ENCODE measurements around the gene TUBGCP3.
"Not testable (repeated sequence)": the region's sequence is repeated elsewhere in the genome, so short reads cannot be mapped to it uniquely, and the experiment has no call there.

TUBGCP3 gene

GRCh38 chr13:112525356-112525945, 62.5 kb downstream of the TUBGCP3 start:
- DNase-seq: no peak

DNA sequence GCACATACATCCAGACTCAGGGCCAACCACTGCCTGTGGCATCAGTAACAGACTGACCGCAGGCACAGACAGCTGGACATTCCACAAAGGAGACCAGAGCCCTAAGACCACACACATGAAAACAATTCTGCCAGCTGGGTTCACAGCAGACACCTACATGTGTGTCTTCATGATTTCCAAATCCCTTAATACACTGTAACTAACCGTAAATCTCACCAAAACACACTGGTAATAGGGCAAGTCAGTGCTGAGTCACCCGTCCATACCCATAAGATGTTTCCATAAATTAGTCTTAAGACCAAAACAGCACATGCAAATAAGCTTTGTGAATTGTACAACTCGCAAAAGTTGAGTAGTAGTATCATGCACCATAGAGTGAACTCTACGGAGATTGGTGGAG, 65.4 kb downstream of the TUBGCP3 start:
- DNase-seq: no peak

DNA sequence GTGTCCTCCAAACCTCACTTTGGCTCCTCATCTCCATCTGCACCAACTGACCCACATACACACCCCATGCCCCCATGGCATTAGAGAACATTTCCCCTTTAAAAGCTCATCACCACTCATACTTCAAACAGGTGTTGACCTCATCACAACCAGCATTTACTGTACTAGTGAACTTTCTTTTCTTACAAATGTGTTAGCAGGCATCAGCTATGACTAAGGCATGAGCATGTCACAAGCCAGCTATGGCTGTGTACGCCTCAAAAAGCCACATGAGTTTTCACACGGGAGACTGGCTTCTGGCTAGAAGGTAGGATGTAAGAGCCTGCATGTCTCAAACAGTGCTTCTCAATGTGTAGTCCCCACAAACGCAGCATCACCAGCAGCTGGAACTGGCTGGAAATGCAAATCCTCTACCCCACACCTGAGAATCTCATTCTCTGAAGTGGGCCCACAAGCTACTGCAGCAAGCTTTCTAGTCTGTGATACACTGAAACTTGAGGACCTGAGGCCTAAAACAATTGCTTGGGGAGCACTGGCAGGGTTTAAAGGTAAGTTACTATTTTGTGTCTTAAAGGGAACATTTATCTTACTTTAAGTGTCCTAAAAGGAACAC, 66.8 kb downstream of the TUBGCP3 start:
- no peak for DNase-seq

GRCh38 chr13:112519517-112520060, 68.4 kb downstream of the TUBGCP3 start:
- DNase-seq: no peak

DNA sequence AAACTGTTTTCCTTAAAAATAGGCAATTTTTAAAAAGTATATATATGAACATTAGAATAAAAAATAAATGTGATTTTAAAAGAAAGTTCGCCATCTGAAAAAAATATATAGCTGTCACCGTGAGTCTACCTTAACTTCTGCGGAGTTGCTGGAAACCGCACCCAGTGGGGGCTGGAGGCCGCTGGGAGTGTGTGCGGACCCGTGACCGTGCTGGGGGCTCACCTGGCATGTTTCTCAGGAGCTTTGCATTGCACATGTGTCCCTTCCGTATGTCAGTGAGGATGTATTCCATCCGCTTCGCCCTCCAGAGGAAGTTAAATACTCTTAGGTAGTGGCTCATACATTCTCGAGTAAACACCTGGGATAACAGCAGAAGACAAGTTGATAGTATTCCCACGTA, 71.7 kb downstream of the TUBGCP3 start:
- no peak for DNase-seq

DNA sequence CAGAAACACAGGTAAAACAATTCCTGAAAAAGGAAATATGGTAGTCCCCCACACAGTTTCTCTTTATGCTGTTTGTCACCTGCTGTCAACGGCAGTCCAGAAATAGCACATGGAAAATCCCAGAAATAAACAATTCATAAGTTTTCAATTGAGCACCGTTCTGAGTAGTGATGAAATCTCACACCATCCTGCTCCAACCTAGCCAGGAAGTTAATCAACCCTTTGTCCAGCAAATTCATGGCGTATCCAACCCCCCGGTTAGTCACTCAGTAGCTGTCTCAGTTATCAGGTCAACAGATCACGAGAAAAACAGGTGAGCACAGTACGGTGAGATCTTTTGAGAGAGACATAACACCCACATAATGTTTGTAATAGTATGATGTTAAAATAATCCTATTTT, 74.2 kb downstream of the TUBGCP3 start:
- no peak for DNase-seq

DNA sequence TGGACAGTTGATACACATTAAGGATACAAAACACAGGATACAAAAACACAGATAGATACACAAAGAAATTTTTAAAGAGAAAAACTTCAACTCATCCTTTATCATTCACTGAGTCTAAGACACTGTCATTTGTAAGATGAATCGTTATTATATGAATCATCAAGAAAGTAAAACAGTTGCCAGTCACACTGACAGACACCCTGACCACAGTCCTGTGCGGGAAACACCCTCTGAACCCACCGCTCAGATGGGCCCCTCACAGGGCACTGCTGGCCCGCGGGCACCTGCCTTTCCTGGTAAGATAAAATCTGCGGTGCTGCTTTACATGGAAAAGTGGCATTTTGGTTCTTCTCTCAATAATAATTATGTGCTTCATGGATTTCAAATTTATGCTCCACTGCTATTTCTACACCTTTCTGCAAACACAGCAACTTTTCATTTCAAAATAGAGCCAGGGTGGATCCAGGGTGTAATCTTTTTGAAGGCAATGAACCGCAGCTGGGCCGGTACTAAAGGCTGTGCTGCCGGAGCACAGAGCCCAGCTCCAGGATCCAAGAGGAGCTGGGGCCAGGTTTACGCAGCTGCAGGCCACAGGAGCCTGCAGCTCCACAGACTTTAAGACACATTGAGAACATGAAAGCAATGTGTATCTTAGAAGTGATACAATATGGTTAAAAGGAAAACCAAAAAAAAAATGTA, 76.8 kb downstream of the TUBGCP3 start:
- no peak for DNase-seq

DNA sequence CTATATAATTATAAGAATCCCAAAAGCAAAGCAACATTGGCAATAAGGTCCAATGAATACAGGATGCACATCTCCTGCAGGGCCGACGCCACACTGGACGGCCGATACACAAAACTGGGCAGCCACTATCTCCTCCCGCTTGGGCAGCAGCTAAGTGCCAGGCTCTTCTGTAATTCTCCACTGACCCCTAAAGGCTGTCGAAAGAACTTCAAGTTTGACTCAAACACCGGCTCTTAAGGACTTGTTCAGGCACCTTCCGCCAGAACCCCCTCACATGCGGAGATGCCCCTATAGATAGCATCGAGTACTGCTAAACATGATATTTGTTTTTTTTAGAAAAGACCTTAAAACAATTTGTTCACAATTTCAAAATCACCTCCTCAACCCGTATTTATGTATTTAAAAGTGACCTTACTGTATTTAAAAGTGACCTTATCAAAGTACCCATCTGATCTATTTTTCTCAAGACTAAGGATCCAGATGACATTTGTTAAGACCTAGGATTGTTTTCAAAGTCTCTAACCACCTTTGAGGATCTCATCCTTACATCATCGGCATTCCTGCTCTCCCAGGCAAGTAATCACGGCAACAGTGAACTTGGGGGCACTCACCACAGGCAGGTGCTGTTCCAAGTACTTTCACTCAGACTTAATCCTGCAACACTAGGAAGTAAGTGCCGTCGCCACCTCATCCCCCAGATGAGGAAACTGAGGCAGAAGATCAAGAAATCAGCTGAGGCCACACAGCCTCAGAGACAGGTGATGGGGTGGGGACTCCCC, 77.8 kb downstream of the TUBGCP3 start:
- DNase-seq: no peak

- DNase-seq: no peak
These were observed 78.8 kb downstream of the TUBGCP3 start for GRCh38 chr13:112509190-112509589.

DNA sequence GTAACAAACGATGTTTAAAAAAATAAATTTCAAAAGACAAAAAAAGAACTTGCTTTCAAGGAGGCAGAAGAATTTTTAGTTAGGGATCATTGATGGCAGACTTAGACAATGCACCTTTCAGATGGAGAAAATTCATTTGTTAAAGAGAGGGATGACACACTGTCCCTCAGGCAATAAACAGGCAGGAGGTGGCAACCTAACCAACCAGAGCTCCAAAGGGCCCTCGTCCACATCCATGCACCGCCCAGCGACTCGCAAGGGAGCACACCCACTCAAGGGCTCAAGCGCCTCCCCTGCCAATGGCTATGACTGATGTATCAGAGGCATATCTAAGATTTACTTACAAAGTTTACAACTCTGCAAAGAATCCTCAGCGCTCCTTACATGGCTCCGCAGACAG, 81.9 kb downstream of the TUBGCP3 start:
- no peak for DNase-seq

DNA sequence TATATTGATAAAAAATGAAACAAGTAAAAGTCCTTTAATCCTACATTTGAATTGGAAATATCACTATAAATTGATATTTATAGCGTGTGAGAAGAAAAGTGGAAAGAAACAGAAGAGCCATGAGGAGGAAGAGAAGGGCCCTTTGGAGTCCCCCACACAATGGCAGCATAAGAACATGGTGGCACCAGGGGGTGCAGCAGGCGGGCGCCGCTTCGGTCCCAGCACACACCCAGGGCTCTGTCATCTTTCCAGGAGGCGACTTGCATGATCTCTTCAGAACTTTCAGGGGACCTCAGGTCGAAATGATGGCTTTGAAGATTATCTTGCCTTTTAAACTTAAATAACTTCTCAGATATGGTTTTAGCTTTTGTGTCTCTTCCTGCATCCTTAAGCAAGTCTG, 91.8 kb downstream of the TUBGCP3 start:
- DNase-seq: no peak

DNA sequence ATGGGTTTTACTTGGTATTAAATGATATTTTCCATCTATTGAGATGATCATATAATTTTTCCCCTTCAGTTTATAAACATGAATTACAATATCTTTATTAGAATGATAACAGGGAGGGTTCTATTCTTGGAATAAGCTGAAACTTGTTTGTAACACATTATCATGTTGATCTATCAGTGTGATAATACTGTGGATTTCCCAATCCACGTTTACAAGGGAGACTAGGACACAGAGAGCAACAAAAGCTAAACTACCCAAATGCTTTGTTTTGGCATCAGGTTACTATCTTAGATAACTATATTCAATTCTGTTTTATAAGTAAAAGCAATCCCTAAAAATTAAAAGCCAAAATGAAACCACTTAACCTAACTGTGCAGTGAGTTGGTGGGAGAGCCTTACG, 92.5 kb downstream of the TUBGCP3 start:
- DNase-seq: no peak

DNA sequence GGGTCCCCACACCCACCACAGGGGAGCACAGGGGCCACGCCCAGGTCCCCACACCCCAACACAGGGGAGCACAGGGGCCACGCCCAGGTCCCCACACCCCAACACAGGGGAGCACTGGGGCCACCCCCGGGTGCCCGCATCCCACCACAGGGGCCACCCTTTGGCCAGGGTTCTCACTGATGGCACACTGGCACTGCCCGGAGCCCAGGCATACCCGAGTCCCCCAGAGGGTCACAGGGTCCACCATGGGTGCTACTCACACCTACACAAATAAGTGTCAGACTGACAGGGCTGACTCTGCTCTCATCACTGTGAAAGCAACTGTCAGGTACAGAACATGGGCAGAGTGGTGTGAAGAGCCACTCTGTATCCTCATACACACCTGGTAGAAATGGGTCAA, 98.8 kb downstream of the TUBGCP3 start:
- DNase-seq: no peak

- DNase-seq: not testable (repeated sequence)
These were observed 99.5 kb downstream of the TUBGCP3 start for GRCh38 chr13:112488343-112489050.

- no peak for DNase-seq
These were observed 100.8 kb downstream of the TUBGCP3 start for GRCh38 chr13:112487127-112487517.

DNA sequence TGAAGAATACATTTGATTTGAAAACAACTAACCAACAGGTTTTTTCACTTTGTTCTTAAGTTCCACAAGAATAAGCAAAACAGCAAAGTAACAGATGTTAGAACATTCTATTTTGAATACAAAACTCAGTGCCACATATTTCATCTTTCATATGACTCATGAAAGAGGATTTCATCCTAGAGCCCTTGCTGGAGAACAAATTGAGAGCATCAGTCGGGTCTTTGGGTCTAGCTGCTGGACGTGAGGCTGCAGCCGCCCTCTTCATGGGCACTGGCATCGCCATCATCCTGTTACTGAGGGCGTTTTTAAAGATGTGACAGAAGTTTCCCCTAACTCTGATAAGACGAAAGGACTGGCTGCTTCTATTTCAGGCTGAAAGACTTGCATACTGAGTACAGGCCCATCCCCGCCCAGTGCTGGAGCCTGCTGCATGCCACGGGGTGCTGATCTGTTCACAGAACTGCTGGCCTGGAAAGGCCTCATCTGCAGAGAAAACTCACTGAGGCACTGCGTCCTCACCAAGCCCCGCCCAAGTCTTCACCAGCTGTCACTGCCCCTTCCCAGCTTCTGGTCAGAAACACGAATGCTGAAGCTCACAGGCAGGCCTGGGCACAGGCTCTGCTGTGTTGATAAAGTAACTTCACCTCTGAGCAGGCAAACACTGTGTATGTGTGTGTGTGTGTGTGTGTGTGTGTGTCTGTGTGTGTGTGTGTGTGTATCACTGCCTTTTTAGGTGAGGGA, 101.4 kb downstream of the TUBGCP3 start:
- DNase-seq: no peak

DNA sequence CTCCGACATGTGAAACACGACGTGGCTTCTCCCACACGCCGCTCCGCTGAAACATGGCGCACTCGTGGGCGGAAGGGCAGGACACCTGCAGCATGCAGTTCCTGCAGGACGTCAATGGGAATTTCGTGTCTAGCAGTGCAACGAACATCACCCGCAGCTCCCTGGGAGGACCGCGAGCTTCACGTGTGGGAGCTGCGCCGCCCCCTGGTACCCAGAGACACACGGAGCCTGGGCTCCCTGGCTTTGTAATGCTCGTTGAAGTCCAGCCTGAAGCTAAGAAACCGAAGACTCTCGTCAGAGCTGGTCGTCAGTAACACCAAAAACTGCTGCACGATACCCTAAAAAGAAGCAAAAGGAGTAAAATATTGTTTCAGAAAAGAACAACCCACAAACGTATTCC, 102.1 kb downstream of the TUBGCP3 start:
- DNase-seq: not testable (repeated sequence)

- DNase-seq: no peak
These were observed 104.7 kb downstream of the TUBGCP3 start for GRCh38 chr13:112483299-112483698.

GRCh38 chr13:112481458-112481857, 106.5 kb downstream of the TUBGCP3 start:
- DNase-seq: no peak

DNA sequence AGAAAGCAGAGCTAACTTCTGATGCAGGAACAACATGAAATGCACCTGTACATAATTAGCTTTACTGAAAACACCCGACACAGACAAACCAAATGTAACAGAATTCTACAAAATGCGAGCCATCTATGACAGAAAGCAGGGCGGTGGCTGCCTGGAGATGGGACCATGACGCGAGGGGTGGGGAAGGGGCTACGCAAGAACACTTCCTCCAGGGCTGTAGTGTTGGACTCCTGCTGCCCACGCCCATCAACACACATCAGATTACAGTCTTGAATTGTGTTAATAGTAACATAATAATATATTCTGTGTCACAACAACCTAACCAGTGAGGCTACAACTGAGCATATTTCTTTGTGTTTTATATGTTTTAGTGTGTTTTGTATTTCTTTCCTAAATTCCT, 108.6 kb downstream of the TUBGCP3 start:
- DNase-seq: no peak

GRCh38 chr13:112477070-112477619, 110.8 kb downstream of the TUBGCP3 start:
- no peak for DNase-seq

- no peak for DNase-seq
These were observed 112.1 kb downstream of the TUBGCP3 start for GRCh38 chr13:112475889-112476288.
